ENCODE results near the gene ANKHD1. TPM values are rescaled to one million over a fixed set of nuclear protein-coding genes. Genes with fewer than 3 reads are reported as not detected.

Gene ANKHD1
- polyA plus RNA-seq (2013, experiment 1 of 2), result 63.3 TPM
- 63.6 TPM for polyA plus RNA-seq (2013, experiment 2 of 2)

GRCh38 chr5:140401362-140402257, at the start of gene ANKHD1:
ANKHD1 (plus strand) TSS chr5:140401833; CDS start chr5:140401968, 135 bp downstream.
- Histone ChIP-seq H2AFZ (ENCODE audit: low read length) (peak within 1 kb of the TSS; percentile 94), H4K8ac (ENCODE audit: low read depth, low read length) (peak within 1 kb of the TSS; percentile 95), H3K4me2 (ENCODE audit: insufficient read depth, low read length, poor library complexity, severe bottlenecking) (peak within 1 kb of the TSS; percentile 73), H4K91ac (ENCODE audit: low read depth, low read length, poor library complexity) (peak within 1 kb of the TSS; percentile 53), H3K4ac (ENCODE audit: low read length) (peak within 1 kb of the TSS; percentile 96), H3K14ac (ENCODE audit: low read length) (peak within 1 kb of the TSS; percentile 63), H2BK5ac (ENCODE audit: low read length) (peak within 1 kb of the TSS; percentile 99), H3K27ac (replicated peaks; ENCODE audit: low read length) (peak within 1 kb of the TSS; percentile 88), H3K79me1 (ENCODE audit: low read depth, low read length) (peaks cover 9% of the 10 kb centered on the region), H3K18ac (ENCODE audit: low read length) (peak within 1 kb of the TSS; percentile 98), H3K23ac (ENCODE audit: low read depth, low read length, poor library complexity) (peak within 1 kb of the TSS; percentile 70), H3K9ac (ENCODE audit: low read depth, low read length, poor library complexity) (peak within 1 kb of the TSS; percentile 100), H3K9me3 (replicated peaks in 1 of 2; ENCODE audit: control insufficient read depth in 2 of 2, insufficient read depth in 1 of 2, low read depth in 1 of 2, low read length in 2 of 2) (no peaks in the 10 kb centered on the region), H2BK120ac (ENCODE audit: low read depth, low read length) (peak within 1 kb of the TSS; percentile 81), H3K36me3 (replicated peaks in 1 of 2; ENCODE audit: control insufficient read depth in 2 of 2, insufficient read depth in 2 of 2, low read length in 2 of 2) (peaks cover 2 to 41% of the 10 kb centered on the region in 2 donors), H2AK5ac (ENCODE audit: low read depth, low read length) (peak within 1 kb of the TSS; percentile 98), H3K27me3 (ENCODE audit: control insufficient read depth in 3 of 3, insufficient read depth in 3 of 3, low read depth in 1 of 3, low read length in 3 of 3) (no peaks in the 10 kb centered on the region), H3K4me1 (ENCODE audit: control insufficient read depth in 2 of 2, insufficient read depth in 1 of 2, low read depth in 1 of 2, low read length in 2 of 2) (peaks cover 2 to 3% of the 10 kb centered on the region in 2 donors), H2BK12ac (ENCODE audit: low read length) (no peak within 1 kb of the TSS), H2BK15ac (ENCODE audit: low read length) (peak within 1 kb of the TSS; percentile 85), H3K4me3 (ENCODE audit: low read length in 2 of 2) (peak within 1 kb of the TSS; percentile 81 to 96)
- peak; percentile 100 for DNase-seq (ENCODE audit: low spot score)
- WGBS, 2 donors (ENCODE audit: extremely low coverage in 2 of 2, insufficient read length in 2 of 2, insufficient replicate concordance in 1 of 2), result no CpG with 5 or more reads among the region's 83 CpGs

- H4K8ac ChIP-seq (ENCODE audit: low read depth, low read length), result no peak overlapping the region
- DNase-seq (ENCODE audit: low spot score), result no peak
These were observed 46.1 kb upstream of the ANKHD1 start for GRCh38 chr5:140355546-140355945.

GRCh38 chr5:140356853-140357725, 44.5 kb upstream of the ANKHD1 start:
- no peaks in the 10 kb centered on the region for H3K79me1 ChIP-seq (ENCODE audit: low read depth, low read length)
- no peak overlapping the region for H3K4me2 ChIP-seq (ENCODE audit: insufficient read depth, low read length, poor library complexity, severe bottlenecking)
- peaks cover 0 to 3% (median 0%) of the 10 kb centered on the region in 3 experiments for H3K27me3 ChIP-seq (ENCODE audit: control insufficient read depth in 3 of 3, insufficient read depth in 3 of 3, low read depth in 1 of 3, low read length in 3 of 3)
- no peaks in the 10 kb centered on the region for H3K9me3 ChIP-seq (replicated peaks in 1 of 2; ENCODE audit: control insufficient read depth in 2 of 2, insufficient read depth in 1 of 2, low read depth in 1 of 2, low read length in 2 of 2)
- H3K18ac ChIP-seq (ENCODE audit: low read length), result peak overlapping the region; percentile 12
- H4K91ac ChIP-seq (ENCODE audit: low read depth, low read length, poor library complexity), result no peak overlapping the region
- H2AFZ ChIP-seq (ENCODE audit: low read length), result peak overlapping the region; percentile 87
- peak overlapping the region in 1 of 2 donors; percentile 12 for H3K4me3 ChIP-seq (ENCODE audit: low read length in 2 of 2)
- no peak overlapping the region for H3K9ac ChIP-seq (ENCODE audit: low read depth, low read length, poor library complexity)
- WGBS, 2 donors (ENCODE audit: extremely low coverage in 2 of 2, insufficient read length in 2 of 2, insufficient replicate concordance in 1 of 2), result no CpG with 5 or more reads among the region's 10 CpGs
- H2BK15ac ChIP-seq (ENCODE audit: low read length), result no peak overlapping the region
- H4K8ac ChIP-seq (ENCODE audit: low read depth, low read length), result no peak overlapping the region
- H2AK5ac ChIP-seq (ENCODE audit: low read depth, low read length), result peak overlapping the region; percentile 36
- H2BK5ac ChIP-seq (ENCODE audit: low read length), result no peak overlapping the region
- no peak overlapping the region for H3K14ac ChIP-seq (ENCODE audit: low read length)
- H3K4me1 ChIP-seq (ENCODE audit: control insufficient read depth in 2 of 2, insufficient read depth in 1 of 2, low read depth in 1 of 2, low read length in 2 of 2), result peaks cover 0 to 10% of the 10 kb centered on the region in 2 donors
- no peak overlapping the region for H2BK12ac ChIP-seq (ENCODE audit: low read length)
- H3K4ac ChIP-seq (ENCODE audit: low read length), result no peak overlapping the region
- H3K27ac ChIP-seq (replicated peaks; ENCODE audit: low read length), result no peak overlapping the region
- no peak for DNase-seq (ENCODE audit: low spot score)
- H3K36me3 ChIP-seq (replicated peaks in 1 of 2; ENCODE audit: control insufficient read depth in 2 of 2, insufficient read depth in 2 of 2, low read length in 2 of 2), result no peaks in the 10 kb centered on the region
- no peak overlapping the region for H3K23ac ChIP-seq (ENCODE audit: low read depth, low read length, poor library complexity)
- H2BK120ac ChIP-seq (ENCODE audit: low read depth, low read length), result peak overlapping the region; percentile 78

More at GRCh38 chr5:140355546-140355945, 46.1 kb upstream of the ANKHD1 start:
- Histone ChIP-seq H3K4me2 (ENCODE audit: insufficient read depth, low read length, poor library complexity, severe bottlenecking) (no peak overlapping the region), H3K27me3 (ENCODE audit: control insufficient read depth in 3 of 3, insufficient read depth in 3 of 3, low read depth in 1 of 3, low read length in 3 of 3) (peaks cover 0 to 6% (median 0%) of the 10 kb centered on the region in 3 experiments), H2AK5ac (ENCODE audit: low read depth, low read length) (no peak overlapping the region), H2BK15ac (ENCODE audit: low read length) (no peak overlapping the region), H3K4me1 (ENCODE audit: control insufficient read depth in 2 of 2, insufficient read depth in 1 of 2, low read depth in 1 of 2, low read length in 2 of 2) (peaks cover 0 to 10% of the 10 kb centered on the region in 2 donors), H3K9me3 (replicated peaks in 1 of 2; ENCODE audit: control insufficient read depth in 2 of 2, insufficient read depth in 1 of 2, low read depth in 1 of 2, low read length in 2 of 2) (no peaks in the 10 kb centered on the region), H3K14ac (ENCODE audit: low read length) (no peak overlapping the region), H3K18ac (ENCODE audit: low read length) (no peak overlapping the region), H2BK5ac (ENCODE audit: low read length) (no peak overlapping the region), H4K91ac (ENCODE audit: low read depth, low read length, poor library complexity) (no peak overlapping the region), H2BK120ac (ENCODE audit: low read depth, low read length) (no peak overlapping the region), H3K4ac (ENCODE audit: low read length) (no peak overlapping the region), H3K4me3 (ENCODE audit: low read length in 2 of 2) (no peak overlapping the region), H3K36me3 (replicated peaks in 1 of 2; ENCODE audit: control insufficient read depth in 2 of 2, insufficient read depth in 2 of 2, low read length in 2 of 2) (no peaks in the 10 kb centered on the region), H3K23ac (ENCODE audit: low read depth, low read length, poor library complexity) (no peak overlapping the region), H2AFZ (ENCODE audit: low read length) (no peak overlapping the region), H3K27ac (replicated peaks; ENCODE audit: low read length) (no peak overlapping the region), H3K79me1 (ENCODE audit: low read depth, low read length) (no peaks in the 10 kb centered on the region), H2BK12ac (ENCODE audit: low read length) (no peak overlapping the region), H3K9ac (ENCODE audit: low read depth, low read length, poor library complexity) (no peak overlapping the region)
- WGBS, 2 donors (ENCODE audit: extremely low coverage in 2 of 2, insufficient read length in 2 of 2, insufficient replicate concordance in 1 of 2), result no CpG with 5 or more reads among the region's 7 CpGs
